ENCODE measurements around the gene FNDC4.

DNA sequence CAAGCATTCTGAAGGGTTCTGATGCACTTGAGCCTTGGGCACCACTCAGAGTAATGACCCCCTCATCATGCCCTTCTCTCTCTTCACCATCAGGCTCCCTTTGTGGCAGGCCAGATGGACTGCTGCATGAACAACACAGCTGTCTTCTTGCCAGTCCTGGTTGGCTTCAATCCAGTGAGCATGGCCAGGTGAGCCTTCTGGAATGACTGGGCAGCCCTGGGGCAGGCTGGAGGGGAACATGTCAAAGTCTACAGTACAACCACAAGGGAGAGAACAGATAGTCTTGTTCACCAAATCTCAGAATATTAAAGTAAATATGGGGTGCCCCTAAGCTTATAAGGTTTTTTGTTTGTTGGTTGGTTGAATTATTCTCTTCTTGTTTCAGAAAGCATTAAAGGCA, 6.0 kb upstream of the FNDC4 start:
- TF ChIP-seq CTCF (IDR thresholded peaks at IDR 0.05; ENCODE audit: insufficient read depth, low read length) (no peak), POLR2AphosphoS5 (IDR thresholded peaks at IDR 0.05; ENCODE audit: low read depth) (no peak), REST (IDR thresholded peaks at IDR 0.05; ENCODE audit: insufficient replicate concordance, low read depth) (no peak)

All from HL-60 (cell line).